HEK293 (cell line): ENCODE results near the gene MIS18A.

ENCODE experiments used
- CTCF ChIA-PET: fragments of 350-600 bp; formaldehyde crosslinking; extraction: SDS; loops from one replicate; lab custom pipeline; 2021; ENCODE audit warnings: antibody characterized with exemption; lab: Yijun Ruan, JAX
- POLR2A ChIA-PET: fragments of 300-600 bp; formaldehyde crosslinking; extraction: SDS; loops from one replicate; lab custom pipeline; 2020; ENCODE audit warnings: antibody characterized with exemption, inconsistent platforms; lab: Yijun Ruan, JAX
- H3K27ac ChIP-seq: fragments of 200-500 bp; sonication (Bioruptor generic); 2 replicates; pipeline ENCODE4 v1.5.1; 2014; ENCODE audit warnings: low read depth, low read length, control low read depth, inconsistent platforms; ENCODE audit errors: extremely low read depth
- H3K36me3 ChIP-seq, 2 experiments: fragments of 200-500 bp in 1 of 2; sonication (Bioruptor generic) in 1 of 2; 1 replicate in 1 of 2; 2 replicates in 1 of 2; pipeline ENCODE4 v1.5.1; 2014 to 2017; ENCODE audit warnings: inconsistent platforms in 2 of 2, low read length in 2 of 2; ENCODE audit not compliant: control insufficient read depth in 2 of 2, insufficient read depth in 1 of 2
- H3K4me1 ChIP-seq: fragments of 200-500 bp; sonication (Bioruptor generic); 2 replicates; pipeline ENCODE4 v1.5.1; 2014; ENCODE audit warnings: mild to moderate bottlenecking, low read length, inconsistent platforms; ENCODE audit not compliant: control insufficient read depth, insufficient read depth
- H3K4me3 ChIP-seq: 2 replicates; pipeline ENCODE4 v1.5.1; 2011; ENCODE audit warnings: low read depth, mild to moderate bottlenecking, control low read depth, low read length, moderate library complexity
- H3K9me3 ChIP-seq: fragments of 200-500 bp; sonication (Bioruptor generic); 2 replicates; pipeline ENCODE4 v1.5.1; 2014; ENCODE audit warnings: low read depth, low read length, inconsistent platforms; ENCODE audit not compliant: control insufficient read depth, insufficient read depth
- GFI1B ChIP-seq: fragments of 450-650 bp; formaldehyde crosslinking; IDR thresholded peaks from 2 replicates; pipeline ENCODE4 v1.5.1; 2016; ENCODE audit warnings: missing biosample characterization, missing genetic modification characterization
- GLI2 ChIP-seq: fragments of 450-650 bp; formaldehyde crosslinking; IDR thresholded peaks from 2 replicates; pipeline ENCODE4; 2017; ENCODE audit warnings: missing biosample characterization, missing genetic modification characterization, low read depth, borderline replicate concordance
- SP2 ChIP-seq: fragments of 450-650 bp; formaldehyde crosslinking; IDR thresholded peaks from 2 replicates; pipeline ENCODE4 v1.5.1; 2016; ENCODE audit warnings: missing biosample characterization, missing genetic modification characterization
- ZBTB17 ChIP-seq: fragments of 450-650 bp; formaldehyde crosslinking; IDR thresholded peaks from 2 replicates; pipeline ENCODE4 v1.5.1; 2016; ENCODE audit warnings: missing biosample characterization, missing genetic modification characterization
- ZEB2 ChIP-seq: fragments of 450-650 bp; formaldehyde crosslinking; IDR thresholded peaks from 2 replicates; pipeline ENCODE4 v1.5.1; 2016; ENCODE audit warnings: missing biosample characterization, missing genetic modification characterization
- ZFP37 ChIP-seq: fragments of 450-650 bp; formaldehyde crosslinking; IDR thresholded peaks from 2 replicates; pipeline ENCODE4 v1.5.1; 2016; ENCODE audit warnings: missing biosample characterization, missing genetic modification characterization
- ZNF16 ChIP-seq: fragments of 450-650 bp; formaldehyde crosslinking; IDR thresholded peaks from 2 replicates; pipeline ENCODE4 v1.5.1; 2016; ENCODE audit warnings: low read depth, missing biosample characterization, missing genetic modification characterization
- ZNF24 ChIP-seq: fragments of 450-650 bp; formaldehyde crosslinking; IDR thresholded peaks from 2 replicates; pipeline ENCODE4 v1.5.1; 2016; ENCODE audit warnings: missing biosample characterization, missing genetic modification characterization
- ZNF354C ChIP-seq: fragments of 450-650 bp; formaldehyde crosslinking; IDR thresholded peaks from 2 replicates; pipeline ENCODE4 v1.5.1; 2016; ENCODE audit warnings: missing biosample characterization, missing genetic modification characterization, low read depth, borderline replicate concordance
- ZNF391 ChIP-seq: fragments of 450-650 bp; formaldehyde crosslinking; IDR thresholded peaks from 2 replicates; pipeline ENCODE4 v1.5.1; 2016; ENCODE audit warnings: low read depth, missing biosample characterization, missing genetic modification characterization, borderline replicate concordance
- ZNF404 ChIP-seq: fragments of 450-650 bp; formaldehyde crosslinking; IDR thresholded peaks from 2 replicates; pipeline ENCODE4 v1.5.1; 2017; ENCODE audit warnings: missing biosample characterization, missing genetic modification characterization
- ZNF514 ChIP-seq: fragments of 450-650 bp; formaldehyde crosslinking; IDR thresholded peaks from 2 replicates; pipeline ENCODE4 v1.5.1; 2016; ENCODE audit warnings: missing biosample characterization, missing genetic modification characterization
- ZNF521 ChIP-seq: fragments of 450-650 bp; formaldehyde crosslinking; IDR thresholded peaks from 2 replicates; pipeline ENCODE4 v1.5.1; 2017; ENCODE audit warnings: missing biosample characterization, mild to moderate bottlenecking, missing genetic modification characterization
- ZNF571 ChIP-seq: fragments of 450-650 bp; formaldehyde crosslinking; IDR thresholded peaks from 2 replicates; pipeline ENCODE4 v1.5.0; 2017; ENCODE audit warnings: missing biosample characterization, missing genetic modification characterization
- ZNF707 ChIP-seq: fragments of 450-650 bp; formaldehyde crosslinking; IDR thresholded peaks from 2 replicates; pipeline ENCODE4 v1.5.1; 2016; ENCODE audit warnings: missing biosample characterization, missing genetic modification characterization
- ZNF747 ChIP-seq: fragments of 450-650 bp; formaldehyde crosslinking; IDR thresholded peaks from 2 replicates; pipeline ENCODE4 v1.5.1; 2016; ENCODE audit warnings: missing biosample characterization, missing genetic modification characterization
- TF ChIP-seq, protein P1 (sequence below): fragments of 450-650 bp; formaldehyde crosslinking; IDR thresholded peaks from 2 replicates; pipeline ENCODE4 v1.5.1; 2016; ENCODE audit warnings: missing biosample characterization, missing genetic modification characterization
- TF ChIP-seq, protein P2 (sequence below): fragments of 450-650 bp; formaldehyde crosslinking; IDR thresholded peaks from 2 replicates; pipeline ENCODE4 v1.5.1; 2016; ENCODE audit warnings: missing biosample characterization, missing genetic modification characterization, low read depth
- TF ChIP-seq, protein P3 (sequence below): fragments of 450-650 bp; formaldehyde crosslinking; IDR thresholded peaks from 2 replicates; pipeline ENCODE4 v1.5.1; 2016; ENCODE audit warnings: missing biosample characterization, missing genetic modification characterization

Gene MIS18A

DNA sequence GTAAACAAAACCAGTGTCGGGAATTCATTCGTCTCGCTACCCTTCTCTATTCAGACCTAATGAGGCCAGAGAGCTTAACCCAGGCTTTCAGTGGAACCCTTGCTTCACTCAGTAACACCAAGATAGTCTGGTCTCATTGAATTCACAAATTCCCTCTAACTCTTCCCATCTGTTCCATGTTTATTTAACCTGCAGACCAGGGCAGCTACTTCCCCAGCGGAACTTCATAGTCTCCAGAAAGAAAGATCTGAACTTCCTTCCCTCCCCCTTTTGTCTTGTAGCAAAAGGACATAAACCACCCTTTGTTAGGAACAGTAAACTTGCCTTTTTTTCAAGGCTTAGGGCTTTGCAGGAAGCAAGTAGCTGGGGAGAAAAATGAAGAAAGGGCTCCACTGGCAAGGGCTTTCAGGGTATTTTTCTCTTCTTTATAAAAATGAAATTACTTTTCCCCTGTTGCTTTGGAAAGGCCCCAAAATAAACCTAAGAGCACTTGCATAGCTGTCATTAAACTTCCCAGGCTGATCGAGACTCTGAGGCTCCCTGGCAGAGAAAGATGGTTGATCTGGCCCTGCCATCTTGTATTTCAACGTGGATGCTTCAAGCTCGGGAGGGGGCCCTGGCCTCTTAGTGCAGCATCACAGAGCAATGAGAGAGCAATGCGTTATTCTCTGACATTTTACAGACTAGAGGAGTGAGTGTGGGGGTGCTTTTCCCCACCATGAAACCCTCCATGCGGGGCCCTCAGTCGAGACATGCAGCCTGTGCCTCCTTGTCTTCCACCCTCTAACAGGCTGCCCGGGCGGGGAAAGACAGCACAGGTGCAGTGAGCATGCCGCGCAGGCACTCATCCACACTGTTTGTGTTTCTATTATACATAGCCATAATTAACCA is 30.0 kb downstream of the MIS18A start:
- POLR2A ChIA-PET: interaction anchor here (0.9 kb wide), 1 partner anchor 9 kb away, joined by 3 read pairs; no protein-coding TSS in a partner anchor
- Histone ChIP-seq H3K4me1 (no peaks in the 10 kb centered on the region), H3K9me3 (no peaks in the 10 kb centered on the region), H3K4me3 (no peak overlapping the region), H3K36me3 (no peaks in the 10 kb centered on the region), H3K27ac (no peak overlapping the region)
- TF ChIP-seq ZNF521 (tag by site-specific recombination): no peak
- CTCF ChIA-PET: interaction anchor here (4.7 kb wide), 1 partner anchor 9 kb away, joined by 26 read pairs; no protein-coding TSS in a partner anchor

DNA sequence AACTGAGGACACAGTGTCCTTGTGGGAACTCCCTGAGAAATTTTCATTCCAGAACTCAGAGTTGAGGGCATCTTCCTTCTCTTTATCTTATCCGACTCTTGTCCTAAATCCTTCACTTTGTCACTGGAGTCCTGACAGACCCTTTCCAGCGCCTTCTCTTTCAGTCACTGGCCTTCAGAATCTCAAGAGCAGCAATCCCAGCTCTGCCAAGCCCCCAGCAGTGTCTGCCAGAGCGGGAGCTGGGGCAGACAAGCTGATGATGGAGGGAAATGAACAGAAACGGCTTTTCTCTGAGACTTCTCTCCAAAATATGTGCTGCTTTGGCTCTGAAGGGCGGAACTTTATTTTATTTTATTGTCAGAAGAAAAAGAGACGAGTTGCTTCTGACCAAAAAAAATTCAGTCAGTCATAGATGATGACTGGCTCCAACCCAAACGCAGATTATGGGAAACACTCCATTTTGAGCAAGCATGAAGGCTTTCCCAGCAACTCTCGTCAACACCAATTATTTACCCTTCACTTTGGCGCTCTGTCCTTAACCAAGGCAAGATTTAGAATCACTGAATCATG is 32.2 kb downstream of the MIS18A start:
- no peak overlapping the region for H3K4me3 ChIP-seq
- ChIA-PET CTCF (interaction anchor here (0.6 to 4.7 kb wide), 2 partner anchors 12 to 56 kb away, joined by 4 to 26 read pairs; no protein-coding TSS in a partner anchor), POLR2A (no interaction called here)
- no peaks in the 10 kb centered on the region for H3K9me3 ChIP-seq
- no peaks in the 10 kb centered on the region for H3K4me1 ChIP-seq
- H3K36me3 ChIP-seq: no peaks in the 10 kb centered on the region
- TF ChIP-seq, protein P1, sequence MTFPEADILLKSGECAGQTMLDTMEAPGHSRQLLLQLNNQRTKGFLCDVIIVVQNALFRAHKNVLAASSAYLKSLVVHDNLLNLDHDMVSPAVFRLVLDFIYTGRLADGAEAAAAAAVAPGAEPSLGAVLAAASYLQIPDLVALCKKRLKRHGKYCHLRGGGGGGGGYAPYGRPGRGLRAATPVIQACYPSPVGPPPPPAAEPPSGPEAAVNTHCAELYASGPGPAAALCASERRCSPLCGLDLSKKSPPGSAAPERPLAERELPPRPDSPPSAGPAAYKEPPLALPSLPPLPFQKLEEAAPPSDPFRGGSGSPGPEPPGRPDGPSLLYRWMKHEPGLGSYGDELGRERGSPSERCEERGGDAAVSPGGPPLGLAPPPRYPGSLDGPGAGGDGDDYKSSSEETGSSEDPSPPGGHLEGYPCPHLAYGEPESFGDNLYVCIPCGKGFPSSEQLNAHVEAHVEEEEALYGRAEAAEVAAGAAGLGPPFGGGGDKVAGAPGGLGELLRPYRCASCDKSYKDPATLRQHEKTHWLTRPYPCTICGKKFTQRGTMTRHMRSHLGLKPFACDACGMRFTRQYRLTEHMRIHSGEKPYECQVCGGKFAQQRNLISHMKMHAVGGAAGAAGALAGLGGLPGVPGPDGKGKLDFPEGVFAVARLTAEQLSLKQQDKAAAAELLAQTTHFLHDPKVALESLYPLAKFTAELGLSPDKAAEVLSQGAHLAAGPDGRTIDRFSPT (tag by site-specific recombination): no peak
- TF ChIP-seq ZNF391 (tag by site-specific recombination): no peak
- no peak for TF ChIP-seq GFI1B (tag by site-specific recombination)
- no peak for TF ChIP-seq ZNF571
- TF ChIP-seq ZNF354C (tag by site-specific recombination): no peak
- no peak for TF ChIP-seq ZNF24
- no peak for TF ChIP-seq ZNF514 (tag by site-specific recombination)
- no peak for TF ChIP-seq SP2 (tag by site-specific recombination)
- TF ChIP-seq ZBTB17 (tag by site-specific recombination): no peak
- TF ChIP-seq, protein P2, sequence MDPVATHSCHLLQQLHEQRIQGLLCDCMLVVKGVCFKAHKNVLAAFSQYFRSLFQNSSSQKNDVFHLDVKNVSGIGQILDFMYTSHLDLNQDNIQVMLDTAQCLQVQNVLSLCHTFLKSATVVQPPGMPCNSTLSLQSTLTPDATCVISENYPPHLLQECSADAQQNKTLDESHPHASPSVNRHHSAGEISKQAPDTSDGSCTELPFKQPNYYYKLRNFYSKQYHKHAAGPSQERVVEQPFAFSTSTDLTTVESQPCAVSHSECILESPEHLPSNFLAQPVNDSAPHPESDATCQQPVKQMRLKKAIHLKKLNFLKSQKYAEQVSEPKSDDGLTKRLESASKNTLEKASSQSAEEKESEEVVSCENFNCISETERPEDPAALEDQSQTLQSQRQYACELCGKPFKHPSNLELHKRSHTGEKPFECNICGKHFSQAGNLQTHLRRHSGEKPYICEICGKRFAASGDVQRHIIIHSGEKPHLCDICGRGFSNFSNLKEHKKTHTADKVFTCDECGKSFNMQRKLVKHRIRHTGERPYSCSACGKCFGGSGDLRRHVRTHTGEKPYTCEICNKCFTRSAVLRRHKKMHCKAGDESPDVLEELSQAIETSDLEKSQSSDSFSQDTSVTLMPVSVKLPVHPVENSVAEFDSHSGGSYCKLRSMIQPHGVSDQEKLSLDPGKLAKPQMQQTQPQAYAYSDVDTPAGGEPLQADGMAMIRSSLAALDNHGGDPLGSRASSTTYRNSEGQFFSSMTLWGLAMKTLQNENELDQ: no peak
- no peak for TF ChIP-seq ZEB2 (tag by site-specific recombination)
- no peak for TF ChIP-seq GLI2 (tag by site-specific recombination)
- no peak overlapping the region for H3K27ac ChIP-seq

DNA sequence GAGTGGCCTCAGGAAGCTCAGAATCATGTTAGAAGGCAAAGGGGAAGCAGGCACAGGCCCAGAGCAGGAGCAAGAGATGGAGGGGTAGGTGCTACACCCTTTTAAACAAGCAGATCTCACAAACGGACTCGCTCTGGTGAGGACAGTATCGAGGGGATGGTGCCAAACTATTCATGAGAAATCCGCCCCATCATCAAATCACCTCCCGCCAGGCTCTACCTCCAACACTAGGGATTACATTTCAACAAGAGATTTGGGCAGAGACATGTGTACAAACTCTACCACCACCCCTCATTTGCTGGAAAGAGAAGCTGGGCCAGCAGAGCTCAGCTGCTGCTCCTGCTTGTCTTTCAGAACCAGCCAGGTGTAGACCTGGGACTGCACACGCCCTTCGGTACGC is 32.9 kb downstream of the MIS18A start:
- ChIA-PET CTCF (interaction anchor here (4.7 kb wide), 1 partner anchor 12 kb away, joined by 26 read pairs; no protein-coding TSS in a partner anchor), POLR2A (no interaction called here)
- Histone ChIP-seq H3K4me3 (no peak overlapping the region), H3K4me1 (no peaks in the 10 kb centered on the region), H3K36me3 (no peaks in the 10 kb centered on the region), H3K9me3 (no peaks in the 10 kb centered on the region), H3K27ac (no peak overlapping the region)
- TF ChIP-seq ZFP37 (tag by site-specific recombination) (no peak), ZNF747 (tag by site-specific recombination) (no peak), ZNF404 (tag by site-specific recombination) (no peak), ZNF16 (tag by site-specific recombination) (no peak), ZNF707 (tag by site-specific recombination) (no peak)
- TF ChIP-seq, protein P3, sequence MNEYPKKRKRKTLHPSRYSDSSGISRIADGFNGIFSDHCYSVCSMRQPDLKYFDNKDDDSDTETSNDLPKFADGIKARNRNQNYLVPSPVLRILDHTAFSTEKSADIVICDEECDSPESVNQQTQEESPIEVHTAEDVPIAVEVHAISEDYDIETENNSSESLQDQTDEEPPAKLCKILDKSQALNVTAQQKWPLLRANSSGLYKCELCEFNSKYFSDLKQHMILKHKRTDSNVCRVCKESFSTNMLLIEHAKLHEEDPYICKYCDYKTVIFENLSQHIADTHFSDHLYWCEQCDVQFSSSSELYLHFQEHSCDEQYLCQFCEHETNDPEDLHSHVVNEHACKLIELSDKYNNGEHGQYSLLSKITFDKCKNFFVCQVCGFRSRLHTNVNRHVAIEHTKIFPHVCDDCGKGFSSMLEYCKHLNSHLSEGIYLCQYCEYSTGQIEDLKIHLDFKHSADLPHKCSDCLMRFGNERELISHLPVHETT (tag by site-specific recombination): no peak
- TF ChIP-seq, protein P2: no peak
